PC-9 (cell line): ENCODE measurements around the gene PABPN1. TPM values are rescaled to one million over a fixed set of nuclear protein-coding genes. Genes with fewer than 3 reads are reported as not detected.

Source experiments
- BruUV-seq: library from RNA; stranded (reverse); fragments of 400-500 nt; replicated peaks from 2 replicates; lab custom pipeline; 2021; lab: Mats Ljungman, UMichigan
- CTCF ChIA-PET: fragments of 300-600 bp; sonication (Branson Sonifier 250); formaldehyde crosslinking; loops from one replicate; lab custom pipeline; 2022; ENCODE audit warnings: antibody characterized with exemption; lab: Charles Lee
- POLR2A ChIA-PET: fragments of 300-600 bp; sonication (Branson Sonifier 250); formaldehyde crosslinking; loops from one replicate; lab custom pipeline; 2022; ENCODE audit warnings: antibody characterized with exemption; ENCODE audit not compliant: unreplicated experiment; lab: Charles Lee
- DNase-seq, 2 experiments: peaks; one replicate each; pipeline versions ENCODE4 v3.0.0 to v3.0.0-alpha.2; 2015 to 2022; ENCODE audit warnings: mixed read lengths in 1 of 2
- H2AFZ ChIP-seq: fragments of 200-600 bp; sonication (generic); 2 replicates; pipeline ENCODE4 v1.8.1; 2017; ENCODE audit warnings: antibody characterized with exemption
- H3F3A ChIP-seq: fragments of 200-600 bp; sonication (generic); 2 replicates; pipeline ENCODE4 v1.8.1; 2017; ENCODE audit warnings: antibody characterized with exemption, mild to moderate bottlenecking, low read depth; ENCODE audit not compliant: insufficient read depth
- H3K27ac ChIP-seq: fragments of 200-600 bp; sonication (generic); 2 replicates; pipeline ENCODE4 v1.6.1; 2016; ENCODE audit warnings: mixed run types
- H3K27me3 ChIP-seq: fragments of 200-600 bp; sonication (generic); 2 replicates; pipeline ENCODE4 v1.6.1; 2016; ENCODE audit warnings: low read depth, mixed run types; ENCODE audit not compliant: insufficient read depth
- H3K36me3 ChIP-seq: fragments of 200-600 bp; sonication (generic); 2 replicates; pipeline ENCODE4 v1.6.1; 2016; ENCODE audit warnings: low read depth, mixed run types
- H3K4me1 ChIP-seq: fragments of 200-600 bp; sonication (generic); replicated peaks from 2 replicates; pipeline ENCODE4 v1.6.1; 2016; ENCODE audit warnings: mixed run types; ENCODE audit not compliant: insufficient read depth
- H3K4me2 ChIP-seq: fragments of 200-600 bp; sonication (generic); 2 replicates; pipeline ENCODE4 v1.6.1; 2017; ENCODE audit warnings: mixed run types
- H3K4me3 ChIP-seq: fragments of 200-600 bp; sonication (generic); 2 replicates; pipeline ENCODE4 v1.6.1; 2016; ENCODE audit warnings: mixed run types
- H3K79me2 ChIP-seq: fragments of 200-600 bp; sonication (generic); 2 replicates; pipeline ENCODE4 v1.6.1; 2017; ENCODE audit warnings: low read depth, mixed run types
- H3K9me2 ChIP-seq: fragments of 200-600 bp; sonication (generic); 2 replicates; pipeline ENCODE4 v1.8.1; 2017; ENCODE audit warnings: mild to moderate bottlenecking; ENCODE audit not compliant: insufficient read depth
- H3K9me3 ChIP-seq: fragments of 200-600 bp; sonication (generic); 2 replicates; pipeline ENCODE4 v1.8.1; 2016; ENCODE audit warnings: low read depth; ENCODE audit not compliant: insufficient read depth
- H4K20me1 ChIP-seq: fragments of 200-600 bp; sonication (generic); 2 replicates; pipeline ENCODE4 v1.8.1; 2017; ENCODE audit not compliant: insufficient read depth
- EZH2 ChIP-seq: fragments of 200-600 bp; sonication (generic); IDR thresholded peaks from 2 replicates; pipeline ENCODE4 v1.8.0; 2017; ENCODE audit warnings: antibody characterized with exemption, low read depth
- intact Hi-C: fragments of 100-400 bp; cut with micrococcal nuclease; formaldehyde crosslinking; loops from one replicate; pipeline ENCODE4 v1.10.0; 2022; ENCODE audit not compliant: unreplicated experiment
- total RNA-seq: library from RNA; stranded (reverse); gene quantifications from 2 replicates; pipeline ENCODE4 v1.2.3, GENCODE V29; 2021
- TF ChIP-seq, protein P1 (sequence below): fragments of 200-600 bp; sonication (generic); conservative IDR thresholded peaks from 2 replicates; pipeline ENCODE4 v1.6.1; 2017; ENCODE audit warnings: mixed run types, antibody characterized with exemption, mild to moderate bottlenecking, moderate library complexity

Gene PABPN1
- total RNA-seq, 1 experiment from 2014 or later, result 142 TPM

DNA sequence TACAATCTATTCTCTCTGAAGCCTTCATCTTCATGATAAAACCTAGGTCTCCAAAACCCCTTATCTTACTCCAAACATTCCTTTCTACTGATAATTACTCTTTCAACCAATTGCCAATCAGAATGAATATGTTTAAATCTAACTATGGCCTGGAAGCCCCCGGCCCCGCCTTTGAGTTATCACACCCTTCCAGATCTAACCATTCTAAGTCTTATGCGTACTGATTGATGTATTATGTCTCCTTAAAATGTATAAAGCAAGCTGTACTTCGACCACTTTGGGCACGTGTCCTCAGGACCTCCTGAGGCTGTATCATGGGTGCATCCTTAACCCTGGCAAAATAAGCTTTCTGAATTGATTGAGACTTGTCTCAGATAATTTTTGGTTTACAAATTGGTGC is 14.4 kb downstream of the PABPN1 start:
- Histone ChIP-seq H3K79me2 (no peaks in the 10 kb centered on the region), H3K27me3 (peaks cover 45% of the 10 kb centered on the region), H3K4me1 (no peaks in the 10 kb centered on the region), H4K20me1 (no peaks in the 10 kb centered on the region), H3K4me2 (no peak overlapping the region), H3F3A (no peaks in the 10 kb centered on the region), H3K4me3 (no peak overlapping the region), H3K27ac (no peak overlapping the region), H2AFZ (no peak overlapping the region), H3K9me2 (no peaks in the 10 kb centered on the region), H3K9me3 (no peaks in the 10 kb centered on the region), H3K36me3 (no peaks in the 10 kb centered on the region)
- no peak for DNase-seq
- BruUV-seq, result no TSS peak
- intact Hi-C loops, result no loop called here
- ChIA-PET POLR2A (no interaction called here), CTCF (interaction anchor here (0.7 kb wide), 1 partner anchor 9 kb away, joined by 9 read pairs; no protein-coding TSS in a partner anchor)
- TF ChIP-seq EZH2, result no peak
- TF ChIP-seq, protein P1, sequence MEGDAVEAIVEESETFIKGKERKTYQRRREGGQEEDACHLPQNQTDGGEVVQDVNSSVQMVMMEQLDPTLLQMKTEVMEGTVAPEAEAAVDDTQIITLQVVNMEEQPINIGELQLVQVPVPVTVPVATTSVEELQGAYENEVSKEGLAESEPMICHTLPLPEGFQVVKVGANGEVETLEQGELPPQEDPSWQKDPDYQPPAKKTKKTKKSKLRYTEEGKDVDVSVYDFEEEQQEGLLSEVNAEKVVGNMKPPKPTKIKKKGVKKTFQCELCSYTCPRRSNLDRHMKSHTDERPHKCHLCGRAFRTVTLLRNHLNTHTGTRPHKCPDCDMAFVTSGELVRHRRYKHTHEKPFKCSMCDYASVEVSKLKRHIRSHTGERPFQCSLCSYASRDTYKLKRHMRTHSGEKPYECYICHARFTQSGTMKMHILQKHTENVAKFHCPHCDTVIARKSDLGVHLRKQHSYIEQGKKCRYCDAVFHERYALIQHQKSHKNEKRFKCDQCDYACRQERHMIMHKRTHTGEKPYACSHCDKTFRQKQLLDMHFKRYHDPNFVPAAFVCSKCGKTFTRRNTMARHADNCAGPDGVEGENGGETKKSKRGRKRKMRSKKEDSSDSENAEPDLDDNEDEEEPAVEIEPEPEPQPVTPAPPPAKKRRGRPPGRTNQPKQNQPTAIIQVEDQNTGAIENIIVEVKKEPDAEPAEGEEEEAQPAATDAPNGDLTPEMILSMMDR, result no peak

DNA sequence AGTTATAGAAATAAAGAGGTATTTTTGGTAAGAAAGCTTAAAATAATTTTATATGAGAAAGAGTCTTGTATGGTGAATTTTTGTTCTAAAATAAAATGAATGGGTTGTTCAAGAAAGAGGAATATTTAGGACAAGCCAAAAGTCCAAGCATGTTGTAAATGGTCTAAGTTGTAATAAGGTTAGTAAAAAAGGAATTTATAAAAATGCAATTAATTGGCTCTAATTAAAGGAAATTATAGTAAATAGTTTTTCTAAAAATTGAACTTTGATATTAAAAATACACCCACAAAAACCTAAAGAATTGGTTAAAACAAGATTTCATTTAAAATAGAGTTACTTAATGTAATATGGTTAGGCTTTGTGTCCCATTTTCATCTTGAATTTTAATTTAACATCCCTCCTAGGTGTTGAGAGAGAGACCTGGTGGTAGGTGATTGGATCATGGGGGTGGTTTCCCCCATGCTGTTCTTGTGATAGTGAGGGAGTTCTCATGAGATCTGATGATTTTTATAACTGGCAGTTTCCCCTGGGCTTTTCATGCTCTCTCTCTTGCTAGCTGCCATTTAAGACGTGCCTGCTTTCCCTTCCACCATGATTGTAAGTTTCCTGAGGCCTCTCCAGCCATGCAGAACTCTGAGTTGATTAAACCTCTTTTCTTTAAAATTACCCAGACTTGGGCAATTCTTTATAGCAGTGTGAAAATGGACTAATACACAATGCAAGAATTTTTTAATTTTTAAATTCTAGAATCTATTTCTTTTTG is 18.4 kb downstream of the PABPN1 start:
- TF ChIP-seq, protein P1, result no peak
- TF ChIP-seq EZH2, result no peak
- H3K4me1 ChIP-seq, result no peaks in the 10 kb centered on the region
- no peak overlapping the region for H3K27ac ChIP-seq
- intact Hi-C loops, result no loop called here
- no TSS peak for BruUV-seq
- H3K36me3 ChIP-seq, result no peaks in the 10 kb centered on the region
- no peaks in the 10 kb centered on the region for H3K9me2 ChIP-seq
- no peak overlapping the region for H3K4me3 ChIP-seq
- peaks cover 34% of the 10 kb centered on the region for H3K27me3 ChIP-seq
- no peaks in the 10 kb centered on the region; the same call in 1 of the 2 replicates for H3K9me3 ChIP-seq
- DNase-seq, result no peak
- H4K20me1 ChIP-seq, result no peaks in the 10 kb centered on the region
- H3K4me2 ChIP-seq, result no peak overlapping the region
- ChIA-PET POLR2A (no interaction called here), CTCF (no interaction called here)
- H3F3A ChIP-seq, result no peaks in the 10 kb centered on the region
- no peaks in the 10 kb centered on the region for H3K79me2 ChIP-seq
- no peak overlapping the region for H2AFZ ChIP-seq

DNA sequence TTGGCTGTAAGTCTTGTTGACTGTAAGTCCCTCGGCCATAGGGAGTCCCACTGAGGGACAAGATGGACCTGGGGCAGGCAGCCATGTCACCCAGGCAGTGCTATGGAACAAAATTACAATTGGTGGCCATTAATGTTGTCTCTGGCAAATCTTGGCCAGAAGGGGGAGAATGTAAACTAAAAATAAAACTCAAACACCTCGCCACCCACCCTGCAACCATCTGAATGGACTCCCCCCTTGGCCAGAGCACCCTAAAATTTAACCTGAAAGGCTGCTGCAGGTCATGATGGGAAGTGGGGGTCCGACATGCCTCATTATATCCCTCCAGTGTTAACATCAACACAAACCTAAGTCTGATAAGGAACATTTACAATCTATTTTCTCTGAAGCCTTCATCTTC is 23.2 kb downstream of the PABPN1 start:
- no peak overlapping the region for H3K4me3 ChIP-seq
- H4K20me1 ChIP-seq, result no peaks in the 10 kb centered on the region
- H3K9me3 ChIP-seq, result no peaks in the 10 kb centered on the region; the same call in 1 of the 2 replicates
- H3K27ac ChIP-seq, result no peak overlapping the region
- H2AFZ ChIP-seq, result no peak overlapping the region
- BruUV-seq, result no TSS peak
- ChIA-PET POLR2A (no interaction called here), CTCF (no interaction called here)
- H3K4me1 ChIP-seq, result no peaks in the 10 kb centered on the region
- H3K9me2 ChIP-seq, result no peaks in the 10 kb centered on the region
- intact Hi-C loops, result no loop called here
- H3K27me3 ChIP-seq, result peaks cover 23% of the 10 kb centered on the region
- H3K4me2 ChIP-seq, result no peak overlapping the region
- no peaks in the 10 kb centered on the region for H3K36me3 ChIP-seq
- H3K79me2 ChIP-seq, result no peaks in the 10 kb centered on the region
- DNase-seq, result no peak
- H3F3A ChIP-seq, result no peaks in the 10 kb centered on the region
- TF ChIP-seq EZH2, result no peak
- TF ChIP-seq, protein P1, result 0 out of 2 replicates have a peak, but pooled peaks have one; percentile 17
